Left forelimb (tissue), 1 donor: Measurements from ENCODE around the gene SCPEP1.

Experiments used
- DNase-seq: peaks from one replicate; pipeline ENCODE4 v3.0.0-alpha.2; 2018; ENCODE audit warnings: low spot score

The SCPEP1 gene

DNA sequence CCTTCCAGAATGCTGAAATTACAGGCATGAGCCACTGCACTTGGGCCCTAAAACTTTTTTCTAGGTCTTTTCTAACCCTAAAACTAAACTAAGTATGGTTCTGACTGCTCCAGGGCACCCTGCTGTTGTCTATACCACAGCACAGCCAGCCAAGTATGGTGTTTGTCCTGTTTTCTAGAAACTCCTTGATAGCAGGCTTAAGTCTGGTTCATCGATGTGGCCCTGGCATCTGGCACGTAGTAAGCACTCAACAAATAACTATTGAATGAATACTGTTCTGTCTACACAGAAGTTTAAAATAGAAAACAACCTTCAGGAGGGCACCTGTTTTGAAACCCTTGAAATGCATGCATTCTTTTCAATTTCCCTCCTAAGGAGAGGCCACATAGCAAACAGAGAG is 62.6 kb downstream of the SCPEP1 start:
- DNase-seq = no peak

GRCh38 chr17:57043276-57043675 is 65.3 kb downstream of the SCPEP1 start:
- DNase-seq = no peak

DNA sequence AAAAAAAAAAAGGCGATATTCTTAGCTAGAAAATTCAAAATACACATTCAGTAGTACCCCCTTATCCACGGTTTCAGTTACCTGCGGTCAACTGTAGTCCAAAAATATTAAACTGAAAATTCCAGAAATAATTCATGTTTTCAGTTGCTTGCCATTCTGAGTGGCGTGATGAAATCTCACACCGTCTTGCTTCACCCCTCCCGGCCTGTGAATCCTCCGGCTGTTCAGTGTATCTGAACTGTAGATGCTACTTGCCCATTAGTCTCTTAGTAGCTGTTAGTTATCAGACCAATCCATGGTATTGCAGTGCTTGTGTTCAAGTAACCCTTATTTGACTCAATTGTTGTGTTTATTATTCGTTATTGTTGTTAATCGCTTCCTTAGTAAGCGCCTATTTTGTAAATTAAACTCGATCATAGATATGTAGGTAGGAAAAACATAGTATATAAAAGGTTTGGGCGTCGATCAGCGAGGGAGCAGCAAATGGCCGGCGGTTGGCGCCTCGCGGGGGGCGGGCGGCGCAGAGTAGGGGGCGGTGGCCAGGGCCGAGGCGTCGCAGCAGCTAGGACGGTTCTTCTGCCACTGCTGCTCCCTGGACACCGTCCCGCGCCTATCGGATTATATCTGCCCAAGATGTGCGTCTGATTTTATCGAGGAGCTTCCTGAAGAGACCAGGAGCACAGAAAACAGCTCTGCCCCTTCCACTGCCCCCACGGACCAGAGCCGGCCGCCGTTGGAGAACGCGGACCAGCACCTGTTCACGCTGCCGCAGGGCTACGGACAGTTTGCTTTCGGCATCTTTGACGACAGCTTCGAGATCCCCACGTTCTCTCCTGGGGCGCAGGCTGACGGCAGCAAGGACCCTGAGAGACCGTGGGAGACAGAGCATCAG is 67.3 kb downstream of the SCPEP1 start:
- no peak for DNase-seq

- peak; percentile 68 for DNase-seq
These were observed 68.2 kb downstream of the SCPEP1 start for GRCh38 chr17:57045868-57046704.

GRCh38 chr17:57046749-57047148 is 68.8 kb downstream of the SCPEP1 start:
- no peak for DNase-seq

GRCh38 chr17:57048096-57048495 is 70.2 kb downstream of the SCPEP1 start:
- no peak for DNase-seq

DNA sequence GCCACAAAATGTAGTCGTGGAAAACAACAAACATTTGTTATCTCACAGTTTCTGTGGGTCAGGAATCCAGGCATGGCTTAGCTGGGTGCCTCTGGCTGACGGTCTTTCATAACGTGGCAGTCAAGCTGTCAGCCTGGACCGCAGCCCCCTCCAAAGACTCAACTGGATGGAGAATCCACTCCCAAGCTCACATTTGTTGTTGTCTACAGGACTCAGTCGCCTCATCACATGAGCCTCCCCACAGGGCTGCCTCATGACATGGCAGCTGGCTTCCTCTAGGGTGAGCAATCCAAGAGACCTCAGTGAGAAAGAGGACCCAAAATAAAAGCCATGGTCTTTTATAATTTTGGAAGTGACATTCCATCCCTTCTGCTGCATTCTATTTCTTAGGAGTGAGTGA is 72.4 kb downstream of the SCPEP1 start:
- DNase-seq = no peak

- DNase-seq = no peak
These were observed 74.0 kb downstream of the SCPEP1 start for GRCh38 chr17:57051886-57052361.
